ENCODE data around the gene ZC2HC1B. TPM values are rescaled to one million over a fixed set of nuclear protein-coding genes. Genes with fewer than 3 reads are reported as not detected.
"Not testable (repeated sequence)": the region's sequence is repeated elsewhere in the genome, so short reads cannot be mapped to it uniquely, and the experiment has no call there.

Gene ZC2HC1B
- total RNA-seq, 1 experiment from 2014 or later, result not detected

DNA sequence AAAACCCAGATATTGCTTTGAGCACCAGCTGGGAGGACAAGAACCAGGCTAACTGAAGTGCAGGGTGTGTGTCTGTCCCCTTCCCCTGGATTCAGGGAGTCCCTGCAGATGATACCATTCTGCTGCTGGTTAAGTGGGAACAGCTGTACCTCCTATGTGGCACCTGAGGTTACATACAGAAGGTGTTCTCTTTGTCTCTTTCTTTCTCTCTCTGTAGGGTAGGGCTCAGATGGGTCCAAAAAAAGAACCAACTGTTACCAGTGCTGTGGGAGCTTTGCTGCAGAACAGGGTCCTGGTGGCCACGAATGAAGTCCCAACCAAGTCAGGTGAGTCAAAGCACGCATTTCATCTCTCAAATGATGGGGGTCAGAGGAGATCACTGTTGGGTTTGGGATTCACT, 38.6 kb downstream of the ZC2HC1B start:
- Mint-ChIP-seq H3K27ac (ENCODE audit: low read depth, unreplicated experiment) (no peak overlapping the region), H3K4me1 (ENCODE audit: insufficient read depth, unreplicated experiment) (no peaks in the 10 kb centered on the region), H3K27me3 (ENCODE audit: insufficient read depth, unreplicated experiment) (no peaks in the 10 kb centered on the region), H3K9me3 (ENCODE audit: unreplicated experiment) (no peaks in the 10 kb centered on the region), H3K4me3 (ENCODE audit: unreplicated experiment) (no peak overlapping the region), H3K36me3 (ENCODE audit: insufficient read depth, unreplicated experiment) (no peaks in the 10 kb centered on the region)
- intact Hi-C loops (cut with micrococcal nuclease), result no loop called here
- DNase-seq (ENCODE audit: unreplicated experiment), result no peak
- CTCF ChIA-PET, result no interaction called here
- TF ChIP-seq, protein P1, sequence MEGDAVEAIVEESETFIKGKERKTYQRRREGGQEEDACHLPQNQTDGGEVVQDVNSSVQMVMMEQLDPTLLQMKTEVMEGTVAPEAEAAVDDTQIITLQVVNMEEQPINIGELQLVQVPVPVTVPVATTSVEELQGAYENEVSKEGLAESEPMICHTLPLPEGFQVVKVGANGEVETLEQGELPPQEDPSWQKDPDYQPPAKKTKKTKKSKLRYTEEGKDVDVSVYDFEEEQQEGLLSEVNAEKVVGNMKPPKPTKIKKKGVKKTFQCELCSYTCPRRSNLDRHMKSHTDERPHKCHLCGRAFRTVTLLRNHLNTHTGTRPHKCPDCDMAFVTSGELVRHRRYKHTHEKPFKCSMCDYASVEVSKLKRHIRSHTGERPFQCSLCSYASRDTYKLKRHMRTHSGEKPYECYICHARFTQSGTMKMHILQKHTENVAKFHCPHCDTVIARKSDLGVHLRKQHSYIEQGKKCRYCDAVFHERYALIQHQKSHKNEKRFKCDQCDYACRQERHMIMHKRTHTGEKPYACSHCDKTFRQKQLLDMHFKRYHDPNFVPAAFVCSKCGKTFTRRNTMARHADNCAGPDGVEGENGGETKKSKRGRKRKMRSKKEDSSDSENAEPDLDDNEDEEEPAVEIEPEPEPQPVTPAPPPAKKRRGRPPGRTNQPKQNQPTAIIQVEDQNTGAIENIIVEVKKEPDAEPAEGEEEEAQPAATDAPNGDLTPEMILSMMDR (IDR thresholded peaks at IDR 0.05; ENCODE audit: unreplicated experiment), result no peak
- BruUV-seq (replicated peaks), result no TSS peak
- POLR2A ChIA-PET, result no interaction called here

- Mint-ChIP-seq H3K36me3 (ENCODE audit: insufficient read depth, unreplicated experiment) (no peaks in the 10 kb centered on the region), H3K4me1 (ENCODE audit: insufficient read depth, unreplicated experiment) (no peaks in the 10 kb centered on the region), H3K4me3 (ENCODE audit: unreplicated experiment) (no peak overlapping the region), H3K9me3 (ENCODE audit: unreplicated experiment) (peaks cover 33% of the 10 kb centered on the region), H3K27me3 (ENCODE audit: insufficient read depth, unreplicated experiment) (no peaks in the 10 kb centered on the region), H3K27ac (ENCODE audit: low read depth, unreplicated experiment) (no peak overlapping the region)
- intact Hi-C loops (cut with micrococcal nuclease), result no loop called here
- ChIA-PET CTCF (interaction anchor here (1.0 kb wide), 1 partner anchor 29 kb away, joined by 3 read pairs; no protein-coding TSS in a partner anchor), POLR2A (no interaction called here)
- no peak for DNase-seq (ENCODE audit: unreplicated experiment)
- no TSS peak for BruUV-seq (replicated peaks)
- TF ChIP-seq, protein P1 (IDR thresholded peaks at IDR 0.05; ENCODE audit: unreplicated experiment), result no peak
These were observed 46.8 kb downstream of the ZC2HC1B start for GRCh38 chr6:143911028-143911427.

DNA sequence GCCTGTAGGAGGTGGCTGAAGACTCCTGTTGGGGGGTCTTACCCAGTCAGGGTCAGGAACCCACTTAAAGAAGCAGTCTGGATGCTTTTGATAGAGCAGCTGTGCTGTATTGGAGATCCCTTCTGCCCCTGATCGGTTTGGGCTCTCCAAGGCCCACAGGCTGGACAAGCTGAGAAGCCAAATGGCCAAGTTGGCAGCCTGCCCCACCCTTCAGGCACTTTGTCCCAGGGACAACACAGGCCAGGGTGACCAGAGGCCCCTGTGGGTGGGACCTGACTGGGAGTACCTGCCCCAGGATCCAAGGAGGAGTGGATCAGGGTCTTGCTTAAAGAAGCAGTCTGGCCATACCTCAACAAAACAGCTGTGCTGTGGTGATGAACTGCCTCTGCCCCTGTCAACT, 48.4 kb downstream of the ZC2HC1B start:
- ChIA-PET POLR2A (no interaction called here), CTCF (interaction anchor here (0.6 kb wide), 1 partner anchor 9 kb away, joined by 3 read pairs; no protein-coding TSS in a partner anchor)
- DNase-seq (ENCODE audit: unreplicated experiment), result no peak
- TF ChIP-seq, protein P1 (IDR thresholded peaks at IDR 0.05; ENCODE audit: unreplicated experiment), result no peak
- Mint-ChIP-seq H3K4me1 (ENCODE audit: insufficient read depth, unreplicated experiment) (no peaks in the 10 kb centered on the region), H3K27ac (ENCODE audit: low read depth, unreplicated experiment) (no peak overlapping the region), H3K4me3 (ENCODE audit: unreplicated experiment) (no peak overlapping the region), H3K27me3 (ENCODE audit: insufficient read depth, unreplicated experiment) (no peaks in the 10 kb centered on the region), H3K9me3 (ENCODE audit: unreplicated experiment) (peaks cover 46% of the 10 kb centered on the region), H3K36me3 (ENCODE audit: insufficient read depth, unreplicated experiment) (no peaks in the 10 kb centered on the region)
- intact Hi-C loops (cut with micrococcal nuclease), result no loop called here
- BruUV-seq (replicated peaks), result no TSS peak

DNA sequence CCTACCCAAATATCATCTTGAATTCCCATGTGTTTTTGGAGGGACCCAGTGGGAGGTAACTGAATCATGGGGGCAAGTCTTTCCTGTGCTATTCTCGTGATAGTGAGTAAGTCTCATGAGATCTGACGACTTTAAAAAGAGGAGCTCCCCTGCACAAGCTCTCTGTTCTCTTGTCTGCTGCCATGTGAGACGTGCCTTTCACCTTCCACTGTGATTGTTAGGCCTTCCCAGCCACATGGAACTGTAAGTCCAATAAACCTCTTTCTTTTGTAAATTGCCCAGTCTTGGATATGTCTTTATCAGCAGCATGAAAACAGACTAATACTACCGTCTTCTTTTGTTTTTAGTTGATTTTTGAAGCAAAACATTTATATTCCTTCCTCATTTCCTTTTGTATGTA, 52.8 kb downstream of the ZC2HC1B start:
- BruUV-seq (replicated peaks); H3K4me3 Mint-ChIP-seq (ENCODE audit: unreplicated experiment): not testable (repeated sequence)
- POLR2A ChIA-PET, result interaction anchor here (0.6 kb wide), 1 partner anchor 108 kb away, joined by 3 read pairs; no protein-coding TSS in a partner anchor

DNA sequence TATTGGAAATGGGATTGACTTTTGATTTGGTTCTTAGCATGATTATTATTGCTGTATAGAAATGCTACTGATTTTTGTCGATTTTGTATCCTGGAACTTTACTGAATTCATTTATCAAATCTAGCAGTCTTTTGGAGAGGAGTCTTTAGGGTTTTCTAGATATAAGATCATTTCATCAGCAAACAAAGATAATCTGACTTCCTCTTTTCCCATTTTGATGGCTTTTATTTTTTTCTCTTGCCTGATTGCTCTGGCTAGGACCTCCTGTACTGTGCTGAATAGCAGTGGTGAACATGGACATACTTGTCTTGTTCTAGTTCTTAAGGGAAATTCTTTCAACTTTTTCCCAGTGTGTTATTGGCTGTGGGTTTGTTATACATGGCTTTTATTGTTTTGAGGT, 64.6 kb downstream of the ZC2HC1B start:
- H3K9me3 Mint-ChIP-seq (ENCODE audit: unreplicated experiment), result no peaks in the 10 kb centered on the region
- no peaks in the 10 kb centered on the region for H3K36me3 Mint-ChIP-seq (ENCODE audit: insufficient read depth, unreplicated experiment)
- intact Hi-C loops (cut with micrococcal nuclease), result no loop called here
- H3K27me3 Mint-ChIP-seq (ENCODE audit: insufficient read depth, unreplicated experiment), result no peaks in the 10 kb centered on the region
- TF ChIP-seq, protein P1 (IDR thresholded peaks at IDR 0.05; ENCODE audit: unreplicated experiment), result no peak
- no TSS peak for BruUV-seq (replicated peaks)
- POLR2A ChIA-PET, result no interaction called here
- no peak overlapping the region for H3K4me3 Mint-ChIP-seq (ENCODE audit: unreplicated experiment)
- CTCF ChIA-PET, result no interaction called here
- DNase-seq (ENCODE audit: unreplicated experiment), result no peak
- no peak overlapping the region for H3K27ac Mint-ChIP-seq (ENCODE audit: low read depth, unreplicated experiment)
- H3K4me1 Mint-ChIP-seq (ENCODE audit: insufficient read depth, unreplicated experiment), result no peaks in the 10 kb centered on the region

More for the DNA sequence above, 52.8 kb downstream of the ZC2HC1B start:
- H3K9me3 Mint-ChIP-seq (ENCODE audit: unreplicated experiment), result peaks cover 38% of the 10 kb centered on the region
- H3K27me3 Mint-ChIP-seq (ENCODE audit: insufficient read depth, unreplicated experiment); H3K27ac Mint-ChIP-seq (ENCODE audit: low read depth, unreplicated experiment); DNase-seq (ENCODE audit: unreplicated experiment); intact Hi-C loops (cut with micrococcal nuclease); H3K4me1 Mint-ChIP-seq (ENCODE audit: insufficient read depth, unreplicated experiment); H3K36me3 Mint-ChIP-seq (ENCODE audit: insufficient read depth, unreplicated experiment): not testable (repeated sequence)
- CTCF ChIA-PET, result interaction anchor here (0.7 kb wide), 1 partner anchor 30 kb away, joined by 3 read pairs; no protein-coding TSS in a partner anchor
